Dermis microvascular lymphatic vessel endothelial cell (primary cell): ENCODE measurements around the gene VPS50. TPM values are rescaled to one million over a fixed set of nuclear protein-coding genes. Genes with fewer than 3 reads are reported as not detected.
"Not testable (repeated sequence)": the region's sequence is repeated elsewhere in the genome, so short reads cannot be mapped to it uniquely, and the experiment has no call there.

Experiments
- DNase-seq, 2 donors: peaks; one replicate each; pipeline versions ENCODE4 v3.0.0 to v3.0.0-alpha.2; 2010; ENCODE audit warnings: low read depth in 2 of 2
- total RNA-seq: library from RNA; depleted of rRNA; stranded (reverse); fragments of >200 nt; gene quantifications from 2 replicates; pipeline ENCODE4 v1.2.1, GENCODE V29; 2014

VPS50 gene
- total RNA-seq, 1 donor from 2014 or later = 27.1 TPM

DNA sequence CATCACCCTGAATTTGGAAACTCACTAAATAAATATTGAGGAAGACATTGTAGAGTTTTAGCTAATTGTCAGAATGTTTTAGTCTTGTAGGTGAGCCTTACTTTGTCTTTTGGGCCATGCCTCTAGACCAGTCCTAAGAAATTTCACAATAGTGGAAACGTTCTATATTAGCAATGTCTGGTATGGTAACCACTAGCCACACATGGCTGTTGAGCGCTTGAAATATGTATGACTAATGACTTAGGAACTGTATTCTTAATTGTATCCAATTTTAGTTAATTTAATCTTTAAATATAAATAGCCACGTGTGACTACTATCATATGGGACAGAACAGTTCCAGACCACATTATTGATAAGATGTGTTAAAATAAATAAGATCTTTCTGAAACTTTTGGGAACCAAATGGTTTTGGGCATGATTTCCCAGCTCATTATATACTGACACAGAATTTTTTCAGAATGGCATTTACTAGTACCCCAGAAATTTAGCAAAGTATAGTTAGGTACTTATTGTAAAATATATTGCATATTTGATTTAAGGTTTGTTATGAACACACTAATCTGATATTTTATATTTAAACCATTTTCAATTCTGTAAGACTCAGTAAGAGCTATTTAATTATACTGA, 95.0 kb downstream of the VPS50 start:
- DNase-seq = no peak

DNA sequence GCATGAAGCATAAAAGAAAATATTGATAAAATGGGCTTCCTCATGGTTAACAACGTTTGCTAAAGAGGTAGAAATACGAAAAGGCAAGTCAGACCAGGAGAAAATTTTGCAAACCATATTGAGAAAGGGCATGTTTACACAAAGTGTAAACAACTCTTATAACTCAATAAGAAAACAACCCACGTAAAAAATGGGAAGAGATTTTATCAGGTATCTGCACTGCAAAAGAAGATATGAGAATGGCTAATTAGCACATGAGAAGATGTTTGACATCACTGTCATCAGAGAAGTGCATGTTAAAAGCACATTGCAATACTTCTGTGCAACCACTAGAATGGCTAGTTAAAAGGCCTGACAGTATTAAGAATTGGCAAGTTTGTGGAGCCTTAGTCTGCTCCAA, 99.5 kb downstream of the VPS50 start:
- no peak for DNase-seq

DNA sequence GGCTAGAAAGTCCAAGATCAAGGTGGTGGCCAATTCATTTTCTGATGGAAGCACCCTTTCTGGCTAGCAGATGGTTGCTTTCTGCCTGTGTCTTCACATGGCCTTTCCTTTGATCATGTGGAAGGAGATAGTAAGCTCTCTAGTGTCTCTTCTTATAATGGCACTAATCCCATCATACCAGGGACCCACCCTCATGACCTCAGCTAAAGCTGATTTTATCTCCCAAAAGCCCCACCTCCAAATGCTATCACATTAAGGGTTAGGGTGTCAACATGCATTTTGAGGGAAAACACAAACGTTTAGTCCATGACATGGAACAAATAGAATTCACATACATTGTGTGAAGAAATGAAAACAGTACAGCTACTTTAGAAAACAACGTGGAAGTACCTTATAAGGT, 100.0 kb downstream of the VPS50 start:
- no peak for DNase-seq

DNA sequence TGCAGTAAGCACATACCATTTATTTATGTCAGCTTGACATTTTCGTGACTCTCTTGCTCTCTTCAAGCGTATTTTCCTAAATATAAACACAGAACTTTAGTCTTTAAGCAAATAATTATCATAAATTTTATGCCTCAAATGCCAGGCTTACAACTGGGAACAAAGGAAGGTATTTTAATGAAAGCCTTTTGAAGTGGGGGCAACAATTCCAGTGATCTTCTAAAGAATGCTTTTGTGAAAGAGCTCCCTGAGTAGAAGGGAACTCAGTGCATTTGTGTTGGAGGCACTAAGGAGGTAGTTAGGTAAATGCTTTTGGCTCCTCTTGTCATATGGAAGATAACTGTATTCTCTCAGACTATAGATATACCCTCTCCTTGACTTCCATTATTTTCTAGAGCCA, 104.9 kb downstream of the VPS50 start:
- no peak for DNase-seq

DNA sequence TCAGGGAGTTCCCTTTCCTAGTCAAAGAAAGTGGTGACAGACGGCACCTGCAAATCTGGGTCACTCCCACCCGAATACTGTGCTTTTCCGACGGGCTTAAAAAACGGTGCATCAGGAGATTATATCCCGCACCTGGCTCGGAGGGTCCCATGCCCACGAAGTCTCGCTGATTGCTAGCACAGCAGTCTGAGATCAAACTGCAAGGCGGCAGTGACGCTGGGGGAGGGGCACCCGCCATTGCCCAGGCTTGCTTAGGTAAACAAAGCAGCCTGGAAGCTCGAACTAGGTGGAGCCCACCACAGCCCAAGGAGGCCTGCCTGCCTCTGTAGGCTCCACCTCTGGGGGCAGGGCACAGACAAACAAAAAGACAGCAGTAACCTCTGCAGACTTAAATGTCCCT, 110.0 kb downstream of the VPS50 start:
- DNase-seq = not testable (repeated sequence)

DNA sequence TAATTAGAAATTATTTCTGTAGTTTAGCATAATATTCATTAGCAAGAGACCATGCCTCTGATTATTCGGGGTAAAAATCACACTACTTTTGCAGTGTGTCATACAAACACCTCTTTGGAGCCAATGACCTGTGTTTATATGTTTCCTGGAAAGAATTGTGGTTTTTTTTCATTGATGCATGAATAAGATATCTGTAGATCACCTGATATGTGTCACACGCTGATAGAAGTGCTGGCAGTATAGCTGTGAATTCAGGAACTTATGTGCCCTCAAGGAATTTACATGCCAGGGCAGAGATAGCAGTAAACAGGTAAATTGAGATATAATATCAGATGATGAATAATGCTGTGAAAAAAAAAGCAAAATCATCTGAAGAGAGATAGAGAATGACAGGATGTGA, 118.2 kb downstream of the VPS50 start:
- DNase-seq = no peak

DNA sequence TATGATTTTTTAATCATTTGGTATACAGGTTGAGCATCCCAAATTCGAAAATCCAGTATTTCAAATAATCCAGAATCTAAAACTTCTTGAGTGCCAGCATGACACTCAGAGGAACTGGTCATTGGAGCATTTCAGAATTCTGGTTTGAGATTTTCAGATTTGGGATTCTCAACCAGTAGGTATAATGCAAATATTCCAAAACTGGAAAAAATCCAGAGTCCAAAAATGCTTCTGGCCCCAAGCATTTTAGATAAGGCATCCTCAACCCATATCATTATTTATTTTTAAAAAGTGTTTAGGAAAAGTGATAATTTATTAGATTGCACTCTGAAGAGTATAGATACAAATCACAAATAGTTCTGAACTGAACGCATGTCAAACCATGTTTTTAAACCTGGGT, 120.7 kb downstream of the VPS50 start:
- DNase-seq = no peak

DNA sequence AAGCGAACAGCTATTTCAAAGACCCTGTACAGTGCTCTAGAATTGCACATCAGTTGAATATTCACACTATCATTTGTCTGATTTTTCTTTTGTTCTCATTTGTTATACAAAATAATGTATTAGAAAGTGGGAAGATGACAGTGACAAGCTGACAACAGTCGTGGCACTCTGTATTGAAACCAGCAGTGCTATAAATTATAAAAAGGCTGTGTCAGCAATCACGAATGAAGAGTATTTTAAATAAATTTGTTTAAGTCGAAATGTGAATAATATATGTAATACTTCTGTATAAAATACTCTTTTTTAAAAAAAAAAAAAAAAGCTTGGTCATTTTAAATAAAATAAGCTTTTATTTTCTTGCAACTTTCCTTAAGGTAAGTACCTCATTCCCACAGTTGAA, 122.6 kb downstream of the VPS50 start:
- no peak for DNase-seq

DNA sequence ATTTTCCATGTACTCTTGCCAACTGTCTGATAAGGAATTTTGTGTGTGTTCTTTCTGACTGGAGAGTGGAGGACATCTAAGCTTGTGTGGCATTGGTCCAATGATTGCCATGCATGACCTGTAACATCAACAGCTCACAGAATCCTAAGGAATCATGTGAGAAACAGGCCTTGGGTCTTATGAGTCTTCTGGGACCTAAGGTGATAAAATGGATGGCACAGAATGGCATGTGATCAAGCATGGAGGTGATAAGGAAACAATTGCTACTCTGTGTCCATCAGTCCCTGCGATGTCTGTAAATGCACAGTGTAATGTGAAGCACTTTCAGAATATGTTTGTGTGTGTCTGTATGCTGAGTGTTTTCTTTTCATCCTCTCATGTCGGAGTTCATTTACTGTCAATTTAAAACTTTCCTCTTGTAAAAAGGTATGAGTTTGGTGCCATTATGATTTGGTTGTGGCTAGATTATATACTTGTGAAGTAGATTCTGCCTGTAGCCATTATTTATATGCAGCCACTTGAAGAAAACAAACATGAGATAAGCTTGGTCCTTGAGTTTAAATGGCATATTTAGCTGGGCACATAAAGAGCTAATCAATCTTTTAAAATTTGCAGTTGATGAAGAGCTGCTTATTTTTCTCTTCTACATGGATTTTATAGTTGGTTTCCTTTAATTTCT, 127.5 kb downstream of the VPS50 start:
- DNase-seq = no peak

DNA sequence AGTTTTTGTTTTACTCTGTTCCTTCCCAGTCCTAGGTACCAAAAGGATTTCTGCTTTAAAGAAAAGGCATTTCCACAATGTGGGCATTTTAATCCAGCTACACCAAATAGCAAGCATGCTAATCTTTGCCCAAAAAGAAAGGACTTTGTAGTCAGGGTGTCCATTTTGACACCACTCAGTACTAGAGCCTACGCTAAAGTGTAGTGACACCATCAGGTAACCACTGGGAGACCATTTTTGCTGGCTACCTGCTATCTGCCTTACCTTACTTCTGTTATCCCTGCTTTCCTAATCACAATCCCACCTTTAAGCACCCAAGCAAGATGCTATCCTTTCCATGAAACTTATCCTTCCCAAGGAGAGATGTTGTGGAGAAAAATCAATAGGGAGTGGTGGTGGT, 129.7 kb downstream of the VPS50 start:
- DNase-seq = no peak

DNA sequence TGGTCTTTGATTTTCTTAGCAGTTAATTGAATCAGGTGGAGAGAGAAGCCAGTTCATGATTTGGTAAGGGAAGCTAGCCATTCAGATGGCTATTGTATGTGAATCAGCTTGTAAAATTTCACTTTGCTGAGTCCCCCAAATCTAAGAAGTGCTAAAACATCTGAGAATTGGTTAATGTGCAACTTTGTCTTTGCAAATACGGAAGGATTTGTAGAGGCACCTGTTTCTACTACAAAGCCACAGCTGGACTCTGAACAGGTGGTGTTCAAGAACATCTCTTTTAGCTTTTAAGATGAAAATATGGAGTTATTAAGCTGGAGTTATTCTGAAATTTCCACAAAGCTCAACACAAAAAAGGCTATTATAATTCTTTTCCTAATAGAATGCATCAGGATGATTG, 132.6 kb downstream of the VPS50 start:
- DNase-seq = no peak

DNA sequence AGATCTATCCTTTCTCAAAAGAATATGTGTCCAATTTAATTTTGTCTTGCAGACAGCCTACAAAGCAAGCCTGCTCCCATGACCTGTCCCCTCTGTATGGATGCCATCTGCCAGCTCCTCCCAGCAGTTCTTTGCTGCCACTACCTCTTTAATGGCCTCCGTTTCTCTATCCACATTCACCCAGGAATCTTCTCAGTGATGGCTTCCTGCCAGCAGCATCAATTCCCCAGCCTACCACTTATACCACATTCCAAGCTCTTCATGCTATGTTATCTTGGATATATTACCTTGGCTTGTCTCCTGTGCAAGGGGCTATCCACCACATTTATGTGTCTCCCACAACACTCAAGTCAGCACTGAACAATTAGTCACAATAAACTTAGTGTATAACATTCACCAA, 133.2 kb downstream of the VPS50 start:
- no peak for DNase-seq

DNA sequence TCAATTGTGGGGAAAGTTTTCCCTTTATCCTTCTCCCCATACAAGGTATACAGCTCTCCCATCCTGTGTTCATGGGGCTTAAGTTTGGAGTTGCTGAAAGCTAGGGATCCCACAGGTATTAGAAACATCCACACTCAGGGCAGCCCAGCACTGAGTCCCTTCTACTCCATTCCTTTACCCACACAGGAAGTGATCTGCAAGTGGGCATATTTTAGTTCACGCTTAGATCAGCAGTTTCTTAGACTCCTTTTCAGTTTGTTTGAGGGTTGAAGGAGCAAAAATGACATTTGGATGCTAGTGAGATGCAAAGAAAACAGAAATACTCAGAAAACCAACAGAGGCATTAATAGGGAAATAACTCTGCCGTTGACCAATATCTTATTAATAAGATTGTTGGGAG, 134.7 kb downstream of the VPS50 start:
- no peak for DNase-seq

DNA sequence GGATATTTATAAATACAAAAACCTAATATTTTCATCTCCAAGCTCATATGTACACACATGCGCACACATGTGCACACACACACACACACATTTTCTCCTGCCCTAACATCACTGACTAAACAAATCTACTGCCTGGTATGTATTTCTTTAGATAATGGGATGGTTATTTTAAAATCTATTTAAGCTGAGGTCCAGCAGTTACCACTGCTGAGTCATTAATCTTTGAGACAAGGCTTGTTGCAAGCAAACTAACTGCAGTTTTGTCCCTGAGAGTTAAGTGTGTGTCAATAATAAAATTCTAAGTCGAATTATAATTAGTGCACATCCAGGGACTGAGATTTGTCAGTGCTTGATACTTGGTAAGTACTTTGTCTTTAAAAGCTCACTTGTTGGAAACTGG, 135.1 kb downstream of the VPS50 start:
- no peak for DNase-seq

DNA sequence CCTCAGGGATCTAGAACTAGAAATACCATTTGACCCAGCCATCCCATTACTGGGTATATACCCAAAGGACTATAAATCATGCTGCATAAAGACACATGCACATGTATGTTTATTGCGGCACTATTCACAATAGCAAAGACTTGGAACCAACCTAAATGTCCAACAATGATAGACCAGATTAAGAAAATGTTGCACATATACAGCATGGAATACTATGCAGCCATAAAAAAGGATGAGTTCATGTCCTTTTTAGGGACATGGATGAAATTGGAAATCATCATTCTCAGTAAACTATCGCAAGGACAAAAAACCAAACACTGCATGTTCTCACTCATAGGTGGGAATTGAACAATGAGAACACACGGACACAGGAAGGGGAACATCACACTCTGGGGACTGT, 138.8 kb downstream of the VPS50 start:
- not testable (repeated sequence) for DNase-seq

DNA sequence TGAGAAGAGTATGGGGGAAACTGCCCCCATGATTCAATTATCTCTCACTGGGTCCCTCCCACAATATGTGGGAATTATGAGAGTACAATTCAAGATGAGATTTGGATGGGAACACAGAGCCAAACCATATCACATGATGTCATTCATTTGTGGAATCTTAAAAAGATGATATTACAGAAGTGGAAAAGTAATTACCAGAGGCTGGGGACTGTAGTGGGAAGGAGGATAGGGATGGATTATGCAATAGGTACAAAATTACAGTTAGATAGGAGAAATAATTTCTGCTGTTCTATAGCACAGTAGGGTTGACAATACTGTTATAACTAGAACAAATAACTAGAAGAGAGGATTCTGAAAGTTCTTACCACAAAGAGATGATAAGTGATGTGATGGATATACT, 141.4 kb downstream of the VPS50 start:
- no peak for DNase-seq

DNA sequence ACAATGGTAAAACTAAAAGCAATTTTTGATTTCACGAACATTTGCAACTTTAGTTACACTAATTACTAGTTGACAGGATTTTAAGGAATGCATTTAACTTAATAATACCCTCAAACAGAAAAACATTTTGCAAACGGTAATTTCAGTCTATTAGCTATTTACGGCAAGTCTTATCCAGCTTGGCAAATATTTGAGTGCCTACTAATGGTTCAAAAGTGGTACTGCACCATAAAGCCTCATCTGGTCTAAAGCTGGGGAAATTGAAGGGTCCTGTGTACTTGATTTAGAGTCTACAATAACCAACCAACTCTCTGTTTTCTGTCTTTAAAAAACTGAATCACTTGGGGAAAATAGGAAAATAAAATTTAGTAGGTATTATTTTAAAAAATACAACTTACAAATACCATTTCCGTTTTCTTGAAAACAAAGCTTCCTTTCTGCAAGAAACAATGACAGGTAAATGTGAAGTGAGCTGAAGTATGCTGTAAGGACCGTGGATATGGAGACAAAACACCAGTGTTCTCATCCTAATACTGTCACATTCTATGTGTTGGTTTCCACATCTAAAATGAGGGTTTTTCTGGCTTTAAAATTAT, 142.3 kb downstream of the VPS50 start:
- peak; percentile 14 to 50 for DNase-seq

DNA sequence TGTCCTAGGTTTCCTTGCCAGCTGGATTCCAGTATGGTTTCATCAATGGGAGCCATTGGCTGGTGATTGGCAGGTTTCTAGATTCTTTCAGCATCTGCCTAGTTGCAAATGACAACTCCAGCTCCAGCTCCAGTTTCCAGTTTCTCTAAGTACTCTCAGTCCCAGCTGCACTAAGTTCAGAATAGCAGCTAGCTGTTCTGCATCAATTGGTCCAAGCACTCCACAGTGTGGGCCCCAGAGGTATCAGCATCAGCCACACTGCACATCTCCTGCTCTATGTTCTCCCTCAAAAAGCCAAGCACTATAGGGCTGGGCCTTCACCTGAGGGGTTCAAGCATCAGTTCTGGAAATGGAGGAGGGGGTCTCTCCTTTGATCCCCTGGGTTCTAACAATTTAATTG, 143.4 kb downstream of the VPS50 start:
- DNase-seq = no peak

DNA sequence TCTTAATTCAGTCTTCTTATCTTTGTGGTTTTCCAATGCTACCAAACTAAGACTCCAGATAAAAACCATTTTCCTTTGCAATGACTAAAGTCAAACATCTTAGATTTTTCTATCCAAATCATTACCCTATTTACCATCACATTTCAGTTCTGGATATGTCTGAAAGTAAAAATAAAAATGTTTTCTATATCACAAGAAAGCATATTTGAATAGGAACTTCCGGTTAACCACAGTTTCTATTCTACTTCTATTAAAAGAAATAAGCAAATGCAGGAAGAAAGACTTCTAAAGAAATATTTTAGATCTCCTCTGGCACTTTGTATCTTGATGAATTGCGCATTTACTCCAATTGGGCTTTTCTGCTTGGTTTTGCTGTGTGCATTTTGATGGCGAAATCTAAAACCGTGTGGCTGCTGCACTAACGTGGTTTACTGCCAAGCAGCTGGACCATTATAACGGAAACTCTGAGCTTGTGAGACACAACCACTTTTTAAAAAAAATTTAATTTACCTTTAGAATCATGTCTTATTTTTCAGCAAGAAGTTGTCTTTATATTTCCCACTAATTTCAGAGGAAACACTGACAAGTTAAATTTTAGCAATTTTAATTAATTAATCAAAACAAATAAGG, 146.1 kb downstream of the VPS50 start:
- DNase-seq = no peak

DNA sequence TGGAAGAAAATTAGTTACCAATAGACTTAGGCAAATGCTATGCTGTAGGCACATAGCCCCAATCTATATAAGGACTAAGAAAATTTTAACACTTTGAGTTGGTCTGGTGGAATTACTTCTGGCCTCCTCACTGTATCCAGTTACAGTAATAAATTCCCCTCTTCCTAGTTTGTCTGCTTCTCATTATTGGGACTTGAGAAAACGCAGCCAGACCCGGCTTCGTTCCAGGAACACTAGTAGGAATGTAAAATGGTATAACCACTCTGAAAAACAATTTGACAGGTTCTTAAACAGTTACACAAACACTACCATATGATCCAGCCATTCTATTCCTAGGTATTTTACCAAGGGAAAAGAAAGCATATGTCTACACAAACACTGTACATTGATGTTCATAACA, 150.2 kb downstream of the VPS50 start:
- no peak for DNase-seq

DNA sequence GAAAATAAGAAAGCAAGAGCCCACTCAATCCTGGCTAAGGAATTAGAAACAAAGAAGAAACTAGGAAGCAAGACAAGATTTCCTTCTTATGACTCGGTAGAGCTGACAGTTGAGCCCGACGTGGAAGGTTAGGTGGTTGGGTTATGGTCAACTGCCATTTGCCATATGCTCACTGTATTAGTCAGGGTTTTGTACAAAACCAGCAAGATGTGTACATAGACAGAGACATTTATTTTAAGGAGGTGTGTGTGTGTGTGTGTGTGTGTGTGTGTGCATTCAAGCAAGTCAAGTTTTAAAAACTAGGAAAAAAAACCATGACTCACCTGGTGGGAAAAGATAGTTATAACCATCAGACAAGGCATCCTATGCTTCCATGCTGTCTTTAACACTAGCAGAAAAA, 158.5 kb downstream of the VPS50 start:
- DNase-seq = no peak

DNA sequence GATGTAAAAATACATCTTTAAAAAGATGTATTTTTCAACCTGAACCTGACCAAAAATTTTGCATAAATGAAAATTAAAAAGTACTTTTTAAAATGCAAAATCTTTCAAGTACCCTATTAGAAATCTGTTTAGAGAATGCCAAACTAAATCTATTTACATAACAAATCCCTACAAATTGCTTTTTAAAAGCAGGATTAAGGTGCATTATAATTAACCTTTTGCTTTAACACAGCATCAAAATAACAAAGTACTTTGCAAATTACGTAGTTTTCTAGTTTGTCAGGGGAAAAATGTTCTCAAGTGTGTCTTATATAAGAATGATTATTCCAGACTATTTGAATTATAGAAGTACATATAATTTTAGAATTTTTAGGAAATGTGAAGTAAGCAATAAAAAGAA, 160.8 kb downstream of the VPS50 start:
- no peak for DNase-seq

DNA sequence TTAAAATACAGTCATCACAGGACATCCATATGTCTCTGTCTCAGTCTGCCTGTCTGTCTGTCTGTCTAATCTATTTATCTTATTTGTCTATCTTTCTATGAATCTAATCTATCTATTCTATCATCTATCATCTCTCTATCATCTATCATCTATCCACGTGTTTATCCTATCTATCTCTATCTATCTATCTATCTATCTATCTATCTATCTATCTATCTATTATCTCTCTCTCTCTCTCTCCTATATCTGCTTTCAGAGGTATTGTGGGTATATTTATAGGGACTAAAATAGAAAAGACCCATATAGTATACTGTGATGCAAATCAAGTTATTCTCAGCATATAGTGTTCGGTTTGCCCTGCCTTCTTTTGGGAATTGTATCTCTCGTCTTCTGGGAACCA, 167.5 kb downstream of the VPS50 start:
- no peak for DNase-seq
